Vagina (tissue), 2 donors: ENCODE measurements around the gene ITGA11.

Source experiments
- POLR2A ChIP-seq, 2 donors: fragments of 450-650 bp; IDR thresholded peaks; one replicate each; pipeline ENCODE4 v1.6.1; 2017; ENCODE audit warnings: antibody characterized with exemption in 2 of 2, mild to moderate bottlenecking in 2 of 2, moderate library complexity in 2 of 2
- TF ChIP-seq, protein P1 (sequence below), 3 experiments: fragments of 450-650 bp in 2 of 3; fragments of 200-600 bp in 1 of 3; sonication (generic) in 1 of 3; IDR thresholded peaks; one replicate each; pipeline ENCODE4 v1.5.1; 2017 to 2019; ENCODE audit warnings: antibody characterized with exemption in 3 of 3, mild to moderate bottlenecking in 2 of 3, moderate library complexity in 2 of 3

- TF ChIP-seq POLR2A (IDR thresholded peaks at IDR 0.05) = no peak
- TF ChIP-seq, protein P1, sequence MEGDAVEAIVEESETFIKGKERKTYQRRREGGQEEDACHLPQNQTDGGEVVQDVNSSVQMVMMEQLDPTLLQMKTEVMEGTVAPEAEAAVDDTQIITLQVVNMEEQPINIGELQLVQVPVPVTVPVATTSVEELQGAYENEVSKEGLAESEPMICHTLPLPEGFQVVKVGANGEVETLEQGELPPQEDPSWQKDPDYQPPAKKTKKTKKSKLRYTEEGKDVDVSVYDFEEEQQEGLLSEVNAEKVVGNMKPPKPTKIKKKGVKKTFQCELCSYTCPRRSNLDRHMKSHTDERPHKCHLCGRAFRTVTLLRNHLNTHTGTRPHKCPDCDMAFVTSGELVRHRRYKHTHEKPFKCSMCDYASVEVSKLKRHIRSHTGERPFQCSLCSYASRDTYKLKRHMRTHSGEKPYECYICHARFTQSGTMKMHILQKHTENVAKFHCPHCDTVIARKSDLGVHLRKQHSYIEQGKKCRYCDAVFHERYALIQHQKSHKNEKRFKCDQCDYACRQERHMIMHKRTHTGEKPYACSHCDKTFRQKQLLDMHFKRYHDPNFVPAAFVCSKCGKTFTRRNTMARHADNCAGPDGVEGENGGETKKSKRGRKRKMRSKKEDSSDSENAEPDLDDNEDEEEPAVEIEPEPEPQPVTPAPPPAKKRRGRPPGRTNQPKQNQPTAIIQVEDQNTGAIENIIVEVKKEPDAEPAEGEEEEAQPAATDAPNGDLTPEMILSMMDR (IDR thresholded peaks at IDR 0.05) = no peak
Observed at GRCh38 chr15:68401496-68402431, 30.2 kb downstream of the ITGA11 start.
